Bronchial epithelial cell (primary cell): Measurements from ENCODE around the gene EXOC7. TPM values are rescaled to one million over a fixed set of nuclear protein-coding genes. Genes with fewer than 3 reads are reported as not detected.

Source experiments
- DNase-seq: peaks from one replicate; pipeline ENCODE4 v3.0.0-alpha.2; 2010; ENCODE audit warnings: low read depth
- FAIRE-seq: peaks from 2 replicates; lab custom pipeline; 2011; peaks lifted over from hg19 to GRCh38; lab: Jason Lieb, UNC
- H3K27me3 ChIP-seq: 2 replicates; pipeline ENCODE4 v1.5.1; 2011; ENCODE audit warnings: low read length; ENCODE audit not compliant: control insufficient read depth, insufficient read depth
- H3K36me3 ChIP-seq: 2 replicates; pipeline ENCODE4 v1.5.1; 2011; ENCODE audit warnings: low read length; ENCODE audit not compliant: control insufficient read depth, insufficient read depth
- H3K4me3 ChIP-seq: 2 replicates; pipeline ENCODE4 v1.5.1; 2011; ENCODE audit warnings: mild to moderate bottlenecking, low read depth, low read length, control low read depth
- CTCF ChIP-seq: IDR thresholded peaks from 2 replicates; pipeline ENCODE4 v1.5.1; 2011; ENCODE audit warnings: mild to moderate bottlenecking, moderate library complexity, low read length, control low read depth, inconsistent platforms; ENCODE audit not compliant: insufficient read depth, severe bottlenecking
- total RNA-seq: library from RNA; depleted of rRNA; stranded (reverse); fragments of >200 nt; gene quantifications from 2 replicates; pipeline ENCODE4 v1.2.1, GENCODE V29; 2014

The EXOC7 gene
- total RNA-seq, 1 donor from 2014 or later = 41.9 TPM

GRCh38 chr17:76085066-76085730, 18.4 kb downstream of the EXOC7 start:
- H3K36me3 ChIP-seq = peaks cover 37% of the 10 kb centered on the region
- no peak for TF ChIP-seq CTCF
- FAIRE-seq (no peak), DNase-seq (no peak)
- no peaks in the 10 kb centered on the region for H3K27me3 ChIP-seq
- H3K4me3 ChIP-seq = no peak overlapping the region

GRCh38 chr17:76083536-76084182, 19.9 kb downstream of the EXOC7 start:
- Histone ChIP-seq H3K4me3 (no peak overlapping the region), H3K36me3 (peaks cover 27% of the 10 kb centered on the region), H3K27me3 (peaks cover 12% of the 10 kb centered on the region)
- DNase-seq (no peak), FAIRE-seq (no peak)
- no peak for TF ChIP-seq CTCF

GRCh38 chr17:76082326-76083251, 21.0 kb downstream of the EXOC7 start:
- H3K27me3 ChIP-seq = peaks cover 20% of the 10 kb centered on the region
- no peak for DNase-seq
- FAIRE-seq = no peak
- peaks cover 18% of the 10 kb centered on the region for H3K36me3 ChIP-seq
- no peak overlapping the region for H3K4me3 ChIP-seq
- no peak for TF ChIP-seq CTCF

- no peak for FAIRE-seq
- no peak for TF ChIP-seq CTCF
- H3K27me3 ChIP-seq = peaks cover 30% of the 10 kb centered on the region
- DNase-seq = no peak
- no peak overlapping the region for H3K4me3 ChIP-seq
- H3K36me3 ChIP-seq = peaks cover 12% of the 10 kb centered on the region
Observed at GRCh38 chr17:76081295-76082210, 22.0 kb downstream of the EXOC7 start.

- Histone ChIP-seq H3K4me3 (no peak overlapping the region), H3K27me3 (peaks cover 37% of the 10 kb centered on the region), H3K36me3 (peaks cover 9% of the 10 kb centered on the region)
- no peak for TF ChIP-seq CTCF
- no peak for DNase-seq
- FAIRE-seq = no peak
Observed at GRCh38 chr17:76080768-76081287, 22.8 kb downstream of the EXOC7 start.
